HCEC 1CT (cell line): ENCODE results near the gene TYRO3.
A peak's percentile ranks its signal among the peaks of the same experiment; 100 is the strongest.

Source experiments
- DNase-seq: peaks from one replicate; pipeline ENCODE4 v3.0.0-alpha.2; 2017

TYRO3 gene

GRCh38 chr15:41558400-41559238, at the start of gene TYRO3:
Gene TYRO3 (plus strand): TSS chr15:41559212. CDS start chr15:41559258, 46 bp downstream.
- peak; percentile 39 for DNase-seq

- DNase-seq, result no peak
These were observed 48.3 kb upstream of the TYRO3 start for GRCh38 chr15:41510728-41511127.

- DNase-seq, result no peak
These were observed 47.6 kb upstream of the TYRO3 start for GRCh38 chr15:41511331-41511898.

- no peak for DNase-seq
These were observed 47.1 kb upstream of the TYRO3 start for GRCh38 chr15:41511899-41512369.

GRCh38 chr15:41512512-41512939, 46.5 kb upstream of the TYRO3 start:
- DNase-seq, result no peak

- no peak for DNase-seq
These were observed 46.0 kb upstream of the TYRO3 start for GRCh38 chr15:41512940-41513505.

- no peak for DNase-seq
These were observed 45.3 kb upstream of the TYRO3 start, which contains the start of gene LTK for GRCh38 chr15:41513506-41514227. Gene LTK (minus strand): TSS chr15:41513827. CDS start chr15:41513709, 118 bp downstream.

GRCh38 chr15:41517895-41518449, 41.0 kb upstream of the TYRO3 start:
- DNase-seq, result no peak

- DNase-seq, result no peak
These were observed 38.4 kb upstream of the TYRO3 start for GRCh38 chr15:41520636-41521035.

GRCh38 chr15:41521614-41522013, 37.4 kb upstream of the TYRO3 start:
- no peak for DNase-seq

GRCh38 chr15:41523097-41523496, 35.9 kb upstream of the TYRO3 start:
- DNase-seq, result no peak

GRCh38 chr15:41530363-41530956, 28.6 kb upstream of the TYRO3 start:
- no peak for DNase-seq

GRCh38 chr15:41535544-41535943, 23.5 kb upstream of the TYRO3 start:
- DNase-seq, result no peak

- no peak for DNase-seq
These were observed 22.1 kb upstream of the TYRO3 start for GRCh38 chr15:41536866-41537265.

GRCh38 chr15:41543521-41543870, 15.5 kb upstream of the TYRO3 start:
- DNase-seq, result no peak

- no peak for DNase-seq
These were observed 14.4 kb upstream of the TYRO3 start for GRCh38 chr15:41544650-41545015.

GRCh38 chr15:41545218-41545617, 13.8 kb upstream of the TYRO3 start:
- no peak for DNase-seq

GRCh38 chr15:41546851-41547786, 11.9 kb upstream of the TYRO3 start:
- peak; percentile 70 for DNase-seq

GRCh38 chr15:41550066-41550775, 8.8 kb upstream of the TYRO3 start:
- DNase-seq, result no peak

GRCh38 chr15:41553731-41554130, 5.3 kb upstream of the TYRO3 start:
- no peak for DNase-seq

- no peak for DNase-seq
These were observed 4.7 kb upstream of the TYRO3 start for GRCh38 chr15:41554343-41554742.
